Neutrophil (primary cell): ENCODE results near the gene KDM2B.

Experiments used
- H3K27ac ChIP-seq: fragments of 200-600 bp; sonication (generic); 2 replicates; pipeline ENCODE4 v1.5.1; 2016; ENCODE audit warnings: mild to moderate bottlenecking, moderate library complexity
- H3K27me3 ChIP-seq: fragments of 200-600 bp; sonication (generic); 2 replicates; pipeline ENCODE4 v1.6.0; 2016; ENCODE audit warnings: mild to moderate bottlenecking
- H3K36me3 ChIP-seq: fragments of 200-600 bp; sonication (generic); 2 replicates; pipeline ENCODE4 v1.5.1; 2017
- H3K4me1 ChIP-seq, 2 experiments: fragments of 200-600 bp in 1 of 2; sonication (generic) in 1 of 2; 1 replicate in 1 of 2; 2 replicates in 1 of 2; pipeline versions ENCODE4 v1.5.1 to v1.6.1; 2013 to 2016; ENCODE audit warnings: low read depth in 1 of 2, low read length in 1 of 2, mild to moderate bottlenecking in 1 of 2, moderate library complexity in 1 of 2; ENCODE audit not compliant: control insufficient read depth in 1 of 2, insufficient read depth in 1 of 2
- H3K4me3 ChIP-seq, 2 experiments: fragments of 200-600 bp in 1 of 2; sonication (generic) in 1 of 2; 1 replicate in 1 of 2; 2 replicates in 1 of 2; pipeline ENCODE4 v1.5.1; 2013 to 2016; ENCODE audit warnings: low read depth in 1 of 2, low read length in 1 of 2, mild to moderate bottlenecking in 1 of 2, moderate library complexity in 1 of 2
- H3K9me3 ChIP-seq: fragments of 200-600 bp; sonication (generic); 2 replicates; pipeline ENCODE4 v1.5.1; 2016
- CTCF ChIP-seq: fragments of 200-600 bp; sonication (generic); IDR thresholded peaks from 2 replicates; pipeline ENCODE4 v1.5.1; 2016; ENCODE audit warnings: antibody characterized with exemption

KDM2B gene

GRCh38 chr12:121467638-121468498 is 113.0 kb downstream of the KDM2B start:
- no peaks in the 10 kb centered on the region for H3K9me3 ChIP-seq

DNA sequence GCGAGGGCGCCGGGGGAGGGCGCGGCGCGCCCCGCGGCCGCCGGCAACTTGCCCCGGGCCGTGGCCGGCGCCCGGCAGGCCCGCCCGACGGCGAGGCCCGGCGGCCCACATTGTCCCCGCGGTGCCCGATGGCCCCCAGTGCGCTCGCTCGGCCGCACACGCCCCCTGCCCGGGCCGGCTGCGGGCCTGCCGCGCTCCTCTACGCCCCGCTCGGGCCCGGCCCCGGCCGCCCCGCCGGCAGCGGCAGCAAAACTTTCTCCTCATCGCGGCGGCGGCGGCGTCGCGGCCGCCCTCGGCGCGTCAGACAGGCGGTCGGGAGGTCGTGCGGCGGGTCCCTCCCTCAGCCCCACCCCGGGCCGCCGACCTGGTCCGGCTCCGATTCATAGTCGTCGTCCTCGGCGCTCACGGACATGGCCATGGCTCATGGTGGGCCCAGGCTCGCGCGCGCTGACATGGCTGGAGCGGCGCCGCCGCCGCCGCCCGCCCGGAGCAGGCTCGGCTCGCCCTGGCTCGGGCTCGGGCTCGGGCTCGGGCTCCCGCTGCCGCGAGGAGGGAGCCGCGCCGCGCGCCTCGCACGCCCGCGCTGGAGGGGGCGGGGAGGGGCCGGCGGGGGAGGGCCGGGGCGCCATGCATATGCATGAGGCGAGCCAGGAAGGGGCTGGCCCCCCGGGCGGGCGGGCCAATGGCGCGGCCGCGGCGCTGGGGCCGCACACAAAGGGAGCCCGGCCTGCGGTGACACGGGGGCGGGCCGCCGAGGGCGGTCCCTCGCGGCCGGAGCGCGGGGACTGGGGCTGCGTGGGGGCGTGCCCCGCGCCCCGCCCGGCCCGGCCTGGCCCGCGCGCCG is 113.8 kb downstream of the KDM2B start:
- H3K27ac ChIP-seq, result peak overlapping the region; percentile 52
- H3K9me3 ChIP-seq, result no peaks in the 10 kb centered on the region
- peaks cover 15% of the 10 kb centered on the region for H3K27me3 ChIP-seq
- H3K36me3 ChIP-seq, result no peaks in the 10 kb centered on the region
- peaks cover 31 to 33% of the 10 kb centered on the region in 2 experiments for H3K4me1 ChIP-seq
- peak overlapping the region; percentile 59 to 72 for H3K4me3 ChIP-seq
- no peak for TF ChIP-seq CTCF

More at GRCh38 chr12:121467638-121468498, 113.0 kb downstream of the KDM2B start:
- no peaks in the 10 kb centered on the region for H3K36me3 ChIP-seq
- peaks cover 15% of the 10 kb centered on the region for H3K27me3 ChIP-seq
- H3K4me3 ChIP-seq, result peak overlapping the region; percentile 57 to 72
- TF ChIP-seq CTCF, result no peak
- peaks cover 31 to 33% of the 10 kb centered on the region in 2 experiments for H3K4me1 ChIP-seq
- no peak overlapping the region for H3K27ac ChIP-seq

DNA sequence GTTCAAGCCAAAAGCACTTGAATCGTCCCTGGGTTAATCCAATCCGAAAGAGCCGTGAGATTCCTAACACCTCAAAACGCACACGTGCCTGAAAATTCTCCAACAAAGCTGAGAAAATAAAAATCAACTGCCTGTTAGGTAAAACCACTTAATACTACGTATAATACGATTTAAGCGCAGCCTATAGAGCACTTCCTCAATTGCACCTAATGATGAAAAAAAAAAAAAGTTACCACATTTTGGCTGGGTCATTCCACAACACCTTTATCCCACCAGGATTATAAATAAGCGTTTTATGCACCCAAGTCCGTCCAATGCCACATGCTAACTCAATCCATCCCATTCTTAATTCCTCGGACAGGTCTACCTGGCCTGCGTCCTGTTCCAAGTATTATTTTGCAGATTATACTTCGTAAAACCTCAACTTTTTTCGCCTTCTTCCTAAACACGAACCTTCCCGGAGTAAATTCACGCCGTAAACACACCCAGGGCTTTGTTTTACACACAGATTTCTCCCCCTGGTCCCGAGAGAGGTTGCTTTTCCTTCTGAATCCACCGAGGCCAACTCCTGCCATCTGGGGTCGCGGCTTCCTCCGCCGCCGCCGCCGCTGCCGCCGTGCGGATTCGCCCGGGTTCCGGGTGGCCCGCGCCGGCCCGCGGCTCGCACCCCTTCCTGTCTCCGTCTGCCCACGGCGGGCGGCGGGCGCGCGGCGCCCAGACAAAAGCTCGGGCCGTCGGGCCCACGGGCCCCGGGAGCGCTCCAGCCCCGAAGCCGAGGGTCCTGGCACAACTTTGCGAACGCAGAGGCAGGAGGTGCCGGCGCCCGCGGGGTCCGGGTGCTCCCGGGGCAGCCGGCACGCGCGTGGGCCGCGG is 114.7 kb downstream of the KDM2B start:
- peaks cover 30 to 31% of the 10 kb centered on the region in 2 experiments for H3K4me1 ChIP-seq
- H3K9me3 ChIP-seq, result no peaks in the 10 kb centered on the region
- no peaks in the 10 kb centered on the region for H3K36me3 ChIP-seq
- peak; percentile 13 for TF ChIP-seq CTCF
- peaks cover 15% of the 10 kb centered on the region for H3K27me3 ChIP-seq
- H3K4me3 ChIP-seq, result peak overlapping the region; percentile 59 to 64
- peak overlapping the region; percentile 67 for H3K27ac ChIP-seq

DNA sequence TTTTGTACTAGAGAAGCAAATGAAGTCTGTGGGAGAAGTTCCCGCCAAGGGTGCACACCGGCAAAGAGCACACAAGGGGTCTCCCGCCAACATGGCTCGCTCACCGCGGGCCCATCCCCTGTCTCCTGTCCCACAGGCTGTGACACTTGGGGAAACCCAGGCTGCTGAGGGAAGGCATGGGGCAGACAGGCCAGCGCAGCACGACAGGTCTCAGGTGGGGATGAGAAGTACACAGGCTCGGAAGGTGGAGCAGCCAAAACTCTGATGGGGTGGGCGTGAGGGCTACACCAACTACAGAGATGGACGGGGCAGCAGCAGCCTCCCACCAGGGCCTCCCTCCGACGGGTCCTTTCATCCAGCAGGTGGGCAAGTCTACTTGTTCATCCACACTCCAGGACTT is 116.5 kb downstream of the KDM2B start:
- Histone ChIP-seq H3K4me3 (no peak overlapping the region), H3K9me3 (no peaks in the 10 kb centered on the region), H3K27me3 (peaks cover 15% of the 10 kb centered on the region), H3K36me3 (no peaks in the 10 kb centered on the region), H3K27ac (no peak overlapping the region), H3K4me1 (peaks cover 17 to 19% of the 10 kb centered on the region in 2 experiments)
- TF ChIP-seq CTCF, result no peak

DNA sequence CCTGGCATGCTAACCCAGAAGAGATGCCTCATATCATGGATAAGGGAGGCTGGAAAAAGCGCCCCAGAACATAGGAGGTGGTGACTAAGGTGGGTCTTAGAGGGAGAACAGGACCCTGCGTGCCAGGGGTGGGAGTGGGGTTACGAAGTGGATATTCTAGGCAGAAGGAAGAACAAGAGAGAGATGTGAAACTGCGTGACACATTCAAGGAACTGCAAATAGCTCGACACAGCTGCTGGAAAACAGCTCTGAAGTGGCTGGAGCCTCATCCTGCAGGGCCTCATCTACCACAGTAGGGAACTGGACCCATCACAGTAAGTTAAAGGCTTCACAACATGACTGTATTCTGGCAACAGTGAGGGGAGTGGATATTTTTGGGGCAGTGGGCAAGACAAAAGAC is 119.8 kb downstream of the KDM2B start:
- no peaks in the 10 kb centered on the region for H3K27me3 ChIP-seq
- H3K4me1 ChIP-seq, result peaks cover 9 to 11% of the 10 kb centered on the region in 2 experiments
- no peak overlapping the region for H3K4me3 ChIP-seq
- no peaks in the 10 kb centered on the region for H3K9me3 ChIP-seq
- TF ChIP-seq CTCF, result no peak
- no peak overlapping the region for H3K27ac ChIP-seq
- H3K36me3 ChIP-seq, result no peaks in the 10 kb centered on the region
